Mammary epithelial cell (primary cell): Measurements from ENCODE around the gene ADAMTSL2.

ENCODE experiments used
- EZH2 ChIP-seq: IDR thresholded peaks from 2 replicates; pipeline ENCODE4 v1.6.1; 2012; ENCODE audit warnings: low read length, inconsistent platforms, borderline replicate concordance
- TF ChIP-seq, protein P1 (sequence below), 2 donors: IDR thresholded peaks in 1 of 2; conservative IDR thresholded peaks in 1 of 2; 2 replicates each; pipeline ENCODE4 v1.5.1; 2011 to 2012; ENCODE audit warnings: inconsistent platforms in 2 of 2, low read length in 2 of 2, mild to moderate bottlenecking in 2 of 2, control low read depth in 1 of 2, low read depth in 1 of 2; ENCODE audit not compliant: insufficient read depth in 1 of 2; ENCODE audit errors: extremely low read depth in 1 of 2

GRCh38 chr9:133587051-133587450 is 52.5 kb downstream of the ADAMTSL2 start:
- TF ChIP-seq, protein P1, sequence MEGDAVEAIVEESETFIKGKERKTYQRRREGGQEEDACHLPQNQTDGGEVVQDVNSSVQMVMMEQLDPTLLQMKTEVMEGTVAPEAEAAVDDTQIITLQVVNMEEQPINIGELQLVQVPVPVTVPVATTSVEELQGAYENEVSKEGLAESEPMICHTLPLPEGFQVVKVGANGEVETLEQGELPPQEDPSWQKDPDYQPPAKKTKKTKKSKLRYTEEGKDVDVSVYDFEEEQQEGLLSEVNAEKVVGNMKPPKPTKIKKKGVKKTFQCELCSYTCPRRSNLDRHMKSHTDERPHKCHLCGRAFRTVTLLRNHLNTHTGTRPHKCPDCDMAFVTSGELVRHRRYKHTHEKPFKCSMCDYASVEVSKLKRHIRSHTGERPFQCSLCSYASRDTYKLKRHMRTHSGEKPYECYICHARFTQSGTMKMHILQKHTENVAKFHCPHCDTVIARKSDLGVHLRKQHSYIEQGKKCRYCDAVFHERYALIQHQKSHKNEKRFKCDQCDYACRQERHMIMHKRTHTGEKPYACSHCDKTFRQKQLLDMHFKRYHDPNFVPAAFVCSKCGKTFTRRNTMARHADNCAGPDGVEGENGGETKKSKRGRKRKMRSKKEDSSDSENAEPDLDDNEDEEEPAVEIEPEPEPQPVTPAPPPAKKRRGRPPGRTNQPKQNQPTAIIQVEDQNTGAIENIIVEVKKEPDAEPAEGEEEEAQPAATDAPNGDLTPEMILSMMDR (conservative IDR thresholded peaks at IDR 0.05 in 1 of 2, IDR thresholded peaks at IDR 0.05 in 1 of 2; ENCODE audit: extremely low read depth in 1 of 2, insufficient read depth in 1 of 2, low read depth in 1 of 2, low read length in 2 of 2), result no peak
- no peak for TF ChIP-seq EZH2
